Thoracic aorta (tissue), 2 donors: ENCODE data around the gene CRIP2. TPM values are rescaled to one million over a fixed set of nuclear protein-coding genes. Genes with fewer than 3 reads are reported as not detected.

Experiments
- ATAC-seq: fragments of 150-250 bp; one replicate; pipeline ENCODE4 v1.8.0; 2017; ENCODE audit warnings: low read depth; ENCODE audit not compliant: insufficient number of reproducible peaks, low FRiP score
- DNase-seq: peaks from one replicate; pipeline ENCODE4 v3.0.0-alpha.2; 2020; ENCODE audit warnings: low spot score
- H3K27ac ChIP-seq, 2 donors: fragments of 200-600 bp; sonication (generic); 1 replicate in 1 of 2; 2 replicates in 1 of 2; pipeline ENCODE4 v1.5.1; 2016; ENCODE audit warnings: mild to moderate bottlenecking in 2 of 2, moderate library complexity in 2 of 2
- H3K27me3 ChIP-seq: fragments of 200-600 bp; sonication (generic); replicated peaks from 2 replicates; pipeline ENCODE4 v1.6.0; 2016; ENCODE audit warnings: mild to moderate bottlenecking; ENCODE audit not compliant: insufficient read depth
- H3K36me3 ChIP-seq: fragments of 200-600 bp; sonication (generic); one replicate; pipeline ENCODE4 v1.5.1; 2016
- H3K4me1 ChIP-seq, 2 donors: fragments of 200-600 bp; sonication (generic); 1 replicate in 1 of 2; 2 replicates in 1 of 2; pipeline versions ENCODE4 v1.5.1 to v1.6.0; 2016; ENCODE audit warnings: low read depth in 2 of 2, mild to moderate bottlenecking in 1 of 2; ENCODE audit not compliant: control insufficient read depth in 1 of 2
- H3K4me3 ChIP-seq: fragments of 200-600 bp; sonication (generic); 2 replicates; pipeline ENCODE4 v1.5.1; 2016; ENCODE audit warnings: mild to moderate bottlenecking
- H3K9me3 ChIP-seq: fragments of 200-600 bp; sonication (generic); 2 replicates; pipeline ENCODE4 v1.5.1; 2016
- total RNA-seq, 2 donors: library from RNA; depleted of rRNA; stranded (reverse); fragments of >200 nt; gene quantifications; one replicate each; pipeline versions ENCODE4 v1.1.0 to v1.2.3, GENCODE V29; 2016
- TF ChIP-seq, protein P1 (sequence below): fragments of 200-600 bp; sonication (generic); IDR thresholded peaks from one replicate; pipeline ENCODE4 v1.5.1; 2019; ENCODE audit warnings: antibody characterized with exemption

The CRIP2 gene
- total RNA-seq, 2 donors from 2014 or later = 307 to 748 TPM

DNA sequence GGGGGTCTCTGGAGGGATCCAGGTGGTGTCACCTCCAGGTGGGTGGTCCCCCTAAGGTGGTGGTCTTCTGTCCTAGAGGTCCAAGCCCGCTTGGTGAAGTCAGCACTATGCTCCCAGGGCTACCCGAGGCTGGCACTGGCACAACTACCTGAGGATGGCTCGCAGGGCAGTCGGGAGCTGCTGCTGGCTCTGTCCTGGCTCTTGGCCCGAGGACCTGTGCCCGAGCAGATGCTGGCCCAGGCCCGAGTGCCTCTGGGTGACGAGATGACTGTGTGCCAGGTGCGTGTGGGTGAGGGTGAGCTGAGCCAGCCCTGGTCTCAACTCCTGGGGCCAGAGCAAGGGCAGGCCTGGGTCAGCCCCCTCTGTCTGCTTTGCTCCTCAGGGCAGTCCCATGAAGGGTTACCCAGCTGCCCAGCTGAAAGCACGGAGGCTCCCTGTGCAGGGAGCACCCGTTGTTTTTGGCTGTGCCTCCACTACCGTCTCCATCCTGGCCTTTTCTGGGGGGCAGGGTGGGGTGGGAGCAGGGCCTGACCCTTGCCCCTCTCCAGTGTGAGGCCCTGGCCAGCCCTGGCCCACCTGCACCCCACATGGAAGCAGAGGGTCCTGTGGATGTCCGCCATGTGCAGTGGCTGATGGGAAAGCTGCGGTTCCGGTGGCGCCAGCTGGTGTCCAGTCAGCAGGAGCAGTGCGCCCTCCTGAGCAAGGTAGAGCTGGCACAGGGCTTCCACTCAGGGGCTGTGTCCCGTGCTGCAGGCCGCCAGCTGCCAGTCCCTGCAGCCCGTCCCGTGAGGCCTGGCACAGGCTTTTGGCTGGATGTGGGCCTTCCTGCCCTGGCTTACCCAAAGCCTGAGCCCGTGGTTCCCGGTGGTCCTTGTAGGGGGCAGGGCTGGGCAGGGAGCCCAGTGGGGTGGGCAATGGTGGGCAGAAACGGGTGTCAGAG is 17.7 kb downstream of the CRIP2 start:
- Histone ChIP-seq H3K4me3 (no peak overlapping the region), H3K4me1 (peaks cover 8 to 44% of the 10 kb centered on the region in 2 donors), H3K27ac (no peak overlapping the region), H3K36me3 (no peaks in the 10 kb centered on the region), H3K27me3 (no peaks in the 10 kb centered on the region), H3K9me3 (no peaks in the 10 kb centered on the region)
- DNase-seq (no peak), ATAC-seq (no peak)
- TF ChIP-seq, protein P1, sequence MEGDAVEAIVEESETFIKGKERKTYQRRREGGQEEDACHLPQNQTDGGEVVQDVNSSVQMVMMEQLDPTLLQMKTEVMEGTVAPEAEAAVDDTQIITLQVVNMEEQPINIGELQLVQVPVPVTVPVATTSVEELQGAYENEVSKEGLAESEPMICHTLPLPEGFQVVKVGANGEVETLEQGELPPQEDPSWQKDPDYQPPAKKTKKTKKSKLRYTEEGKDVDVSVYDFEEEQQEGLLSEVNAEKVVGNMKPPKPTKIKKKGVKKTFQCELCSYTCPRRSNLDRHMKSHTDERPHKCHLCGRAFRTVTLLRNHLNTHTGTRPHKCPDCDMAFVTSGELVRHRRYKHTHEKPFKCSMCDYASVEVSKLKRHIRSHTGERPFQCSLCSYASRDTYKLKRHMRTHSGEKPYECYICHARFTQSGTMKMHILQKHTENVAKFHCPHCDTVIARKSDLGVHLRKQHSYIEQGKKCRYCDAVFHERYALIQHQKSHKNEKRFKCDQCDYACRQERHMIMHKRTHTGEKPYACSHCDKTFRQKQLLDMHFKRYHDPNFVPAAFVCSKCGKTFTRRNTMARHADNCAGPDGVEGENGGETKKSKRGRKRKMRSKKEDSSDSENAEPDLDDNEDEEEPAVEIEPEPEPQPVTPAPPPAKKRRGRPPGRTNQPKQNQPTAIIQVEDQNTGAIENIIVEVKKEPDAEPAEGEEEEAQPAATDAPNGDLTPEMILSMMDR = no peak

DNA sequence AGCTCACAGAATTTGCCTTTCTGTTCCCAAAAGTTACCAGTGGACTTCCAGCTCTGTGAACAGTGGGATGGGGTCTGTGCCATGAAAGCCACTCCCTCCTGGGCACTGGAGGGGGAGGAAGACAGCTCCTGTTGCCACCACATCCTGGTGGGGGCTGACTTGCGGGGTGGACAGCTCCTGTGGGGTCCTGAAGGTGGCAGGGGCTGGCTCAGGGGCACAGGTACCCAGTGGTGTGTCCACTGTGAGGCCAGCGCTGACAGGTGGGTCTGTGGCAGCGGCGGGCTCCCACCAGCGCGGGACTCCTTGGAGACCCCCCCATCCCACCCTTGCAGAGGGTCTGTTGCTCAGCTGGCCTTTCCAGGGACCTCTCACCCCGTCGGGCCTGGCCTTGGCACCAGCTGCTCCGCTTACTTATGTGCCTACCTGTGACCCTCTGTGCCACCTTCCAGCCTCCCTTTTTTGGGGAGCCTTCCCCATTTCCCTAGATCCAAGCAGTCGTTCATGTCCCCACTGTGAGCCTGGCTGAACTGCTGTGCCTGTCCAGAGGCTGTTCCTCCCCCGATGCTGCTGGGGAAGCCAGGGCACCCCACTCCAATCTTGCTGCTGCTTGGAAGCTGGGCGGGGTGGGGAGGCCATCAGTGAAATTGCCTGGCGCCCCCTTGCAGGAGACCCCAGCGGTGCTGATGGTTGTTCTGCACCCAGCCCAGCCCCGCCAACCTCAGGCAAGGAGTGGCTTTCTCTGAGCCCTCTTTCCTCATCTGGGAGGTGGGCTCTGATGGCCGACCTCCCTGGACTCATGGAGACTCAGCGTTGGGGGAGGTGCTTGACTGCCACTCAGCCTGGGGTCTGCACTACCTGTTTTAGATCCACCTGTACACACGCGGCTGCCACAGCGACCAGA is 18.6 kb downstream of the CRIP2 start:
- TF ChIP-seq, protein P1 = no peak
- no peak overlapping the region for H3K27ac ChIP-seq
- no peaks in the 10 kb centered on the region for H3K27me3 ChIP-seq
- no peaks in the 10 kb centered on the region for H3K36me3 ChIP-seq
- no peaks in the 10 kb centered on the region for H3K9me3 ChIP-seq
- ATAC-seq (no peak), DNase-seq (no peak)
- peaks cover 8 to 35% of the 10 kb centered on the region in 2 donors for H3K4me1 ChIP-seq
- H3K4me3 ChIP-seq = no peak overlapping the region

DNA sequence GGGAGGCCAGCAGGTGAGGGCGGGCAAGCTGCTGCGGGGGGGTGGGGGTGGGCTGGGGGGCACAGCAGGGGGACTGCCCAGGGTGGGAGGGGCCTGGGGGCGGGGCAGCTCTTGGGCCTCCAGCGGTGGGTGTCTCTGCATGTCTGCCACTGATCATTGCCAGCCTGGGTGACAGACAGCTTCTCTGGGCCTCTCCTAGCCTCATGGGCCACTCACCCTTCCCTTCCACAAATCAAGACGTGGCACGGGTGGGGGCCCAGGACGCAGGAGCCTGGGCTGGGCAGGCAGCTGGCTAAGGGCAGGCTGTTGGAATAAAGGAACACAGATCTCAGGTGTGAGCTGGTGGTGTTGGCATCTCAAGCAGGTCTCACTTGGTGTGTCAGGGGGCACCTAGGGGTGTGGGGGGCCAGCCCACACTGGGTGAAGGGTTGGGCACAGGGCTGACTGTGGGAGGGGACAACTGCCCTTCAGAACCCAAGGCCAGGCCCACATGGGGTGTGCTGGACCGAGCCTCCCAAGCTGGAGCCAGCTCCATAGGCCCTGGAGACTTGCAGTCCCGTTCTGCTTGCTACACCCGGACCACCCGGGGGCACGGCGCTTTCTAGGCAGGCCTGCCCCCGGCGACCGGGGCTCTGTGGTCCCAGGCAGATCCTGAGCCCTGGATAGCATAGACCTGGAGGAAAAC is 19.4 kb downstream of the CRIP2 start:
- ATAC-seq (no peak), DNase-seq (no peak)
- Histone ChIP-seq H3K27me3 (no peaks in the 10 kb centered on the region), H3K4me3 (no peak overlapping the region), H3K27ac (no peak overlapping the region), H3K4me1 (peaks cover 8 to 28% of the 10 kb centered on the region in 2 donors), H3K36me3 (no peaks in the 10 kb centered on the region), H3K9me3 (no peaks in the 10 kb centered on the region)
- TF ChIP-seq, protein P1 = no peak

DNA sequence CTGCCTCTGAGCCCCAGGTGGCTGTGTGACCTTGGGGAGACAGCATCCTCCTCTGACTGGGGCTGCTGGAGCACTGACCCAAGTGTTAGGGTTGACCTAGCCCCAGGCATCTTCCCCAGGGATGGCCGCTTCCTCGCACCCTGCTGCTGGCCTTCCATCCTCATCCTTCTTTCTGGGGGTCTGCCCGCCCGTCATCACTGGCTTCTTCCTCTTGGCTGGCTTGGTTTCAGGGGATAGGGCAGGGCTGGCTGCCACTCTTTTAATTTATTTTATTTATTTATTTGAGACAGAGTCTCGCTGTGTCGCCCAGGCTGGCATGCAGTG is 19.9 kb downstream of the CRIP2 start:
- Histone ChIP-seq H3K27ac (no peak overlapping the region), H3K27me3 (no peaks in the 10 kb centered on the region), H3K9me3 (no peaks in the 10 kb centered on the region), H3K36me3 (no peaks in the 10 kb centered on the region), H3K4me1 (peaks cover 5 to 23% of the 10 kb centered on the region in 2 donors), H3K4me3 (no peak overlapping the region)
- TF ChIP-seq, protein P1 = no peak
- DNase-seq (no peak), ATAC-seq (no peak)
